GM12878 (cell line): Measurements from ENCODE around the gene PHF20. TPM values are rescaled to one million over a fixed set of nuclear protein-coding genes. Genes with fewer than 3 reads are reported as not detected.

ENCODE experiments used
- ATAC-seq: fragments of 200-7000 bp; cut with Tn5 transposase; 3 replicates; pipeline ENCODE4 v1.9.1; 2020; ENCODE audit warnings: mild to moderate bottlenecking, moderate library complexity
- BruUV-seq: library from RNA; stranded (reverse); fragments of 400-500 nt; replicated peaks from 2 replicates; lab custom pipeline; 2021; lab: Mats Ljungman, UMichigan
- CTCF ChIA-PET: fragments of 300-600 bp; sonication (Branson Sonifier 250); formaldehyde crosslinking; extraction: SDS; loops from one replicate; lab custom pipeline; 2021; ENCODE audit warnings: inconsistent platforms; lab: Yijun Ruan, JAX
- POLR2A ChIA-PET: fragments of 350-600 bp; formaldehyde crosslinking; extraction: SDS; loops from one replicate; lab custom pipeline; 2021; ENCODE audit warnings: inconsistent platforms; lab: Charles Lee
- RAD21 ChIA-PET: fragments of 300-600 bp; sonication (Branson Sonifier 250); formaldehyde crosslinking; loops from one replicate; lab custom pipeline; 2023; ENCODE audit warnings: antibody characterized with exemption; ENCODE audit not compliant: unreplicated experiment; lab: Charles Lee
- SMC1A ChIA-PET: fragments of 300-600 bp; sonication (Branson Sonifier 250); formaldehyde crosslinking; loops from one replicate; lab custom pipeline; 2023; ENCODE audit not compliant: unreplicated experiment, uncharacterized antibody; lab: Charles Lee
- DNase-seq: peaks from one replicate; pipeline ENCODE4 v3.0.0-alpha.2; 2011; ENCODE audit warnings: low read depth, low spot score
- FAIRE-seq: peaks from 3 replicates; lab custom pipeline; 2011; peaks lifted over from hg19 to GRCh38; lab: Jason Lieb, UNC
- H2AFZ ChIP-seq: 2 replicates; pipeline ENCODE4 v1.6.0; 2011; ENCODE audit warnings: low read depth, low read length, control low read depth; ENCODE audit not compliant: control insufficient read depth
- H3K27ac ChIP-seq: 2 replicates; pipeline ENCODE4 v1.5.1; 2011; ENCODE audit warnings: control low read depth; ENCODE audit not compliant: control insufficient read depth, insufficient read depth
- H3K27me3 ChIP-seq, 2 experiments: replicated peaks in 1 of 2; 2 replicates each; pipeline versions ENCODE4 v1.6.0 to v1.6.1; 2011; ENCODE audit warnings: low read length in 1 of 2; ENCODE audit not compliant: control insufficient read depth in 2 of 2, insufficient read depth in 2 of 2
- H3K36me3 ChIP-seq, 2 experiments: 2 replicates each; pipeline ENCODE4 v1.5.1; 2011; ENCODE audit warnings: low read length in 1 of 2; ENCODE audit not compliant: control insufficient read depth in 2 of 2, insufficient read depth in 2 of 2
- H3K4me1 ChIP-seq: 2 replicates; pipeline ENCODE4 v1.6.1; 2011; ENCODE audit warnings: mild to moderate bottlenecking, low read length, moderate library complexity, mixed read lengths; ENCODE audit not compliant: control insufficient read depth, insufficient read depth
- H3K4me2 ChIP-seq: 2 replicates; pipeline ENCODE4 v1.6.0; 2011; ENCODE audit warnings: control low read depth; ENCODE audit not compliant: control insufficient read depth, insufficient read depth
- H3K4me3 ChIP-seq: fragments of 200-600 bp; sonication (generic); 2 replicates; pipeline ENCODE4 v1.5.1; 2016
- H3K79me2 ChIP-seq: 2 replicates; pipeline ENCODE4 v1.6.0; 2011; ENCODE audit warnings: low read length; ENCODE audit not compliant: control insufficient read depth, insufficient read depth
- H3K9ac ChIP-seq: 2 replicates; pipeline ENCODE4 v1.8.0; 2011; ENCODE audit warnings: low read length, control low read depth, mixed read lengths; ENCODE audit not compliant: control insufficient read depth, insufficient read depth
- H3K9me3 ChIP-seq: replicated peaks from 3 replicates; pipeline ENCODE4 v1.5.1; 2011; ENCODE audit warnings: mild to moderate bottlenecking, low read length; ENCODE audit not compliant: control insufficient read depth, insufficient read depth
- H4K20me1 ChIP-seq: 2 replicates; pipeline ENCODE4 v1.6.0; 2011; ENCODE audit not compliant: control insufficient read depth, insufficient read depth
- CUX1 ChIP-seq: IDR thresholded peaks from 2 replicates; pipeline ENCODE4 v1.6.1; 2012; ENCODE audit warnings: improper control_type of control experiment, low read depth, low read length; ENCODE audit not compliant: insufficient replicate concordance
- HDGF ChIP-seq: fragments of 450-650 bp; IDR thresholded peaks from 2 replicates; pipeline ENCODE4 v1.6.1; 2016; ENCODE audit warnings: antibody characterized with exemption
- LARP7 ChIP-seq: fragments of 450-650 bp; IDR thresholded peaks from 2 replicates; pipeline ENCODE4 v1.6.1; 2017; ENCODE audit warnings: mild to moderate bottlenecking
- NBN ChIP-seq: fragments of 450-650 bp; IDR thresholded peaks from 2 replicates; pipeline ENCODE4 v1.6.1; 2016
- SMARCA5 ChIP-seq: fragments of 450-650 bp; IDR thresholded peaks from 2 replicates; pipeline ENCODE4 v1.6.1; 2017; ENCODE audit warnings: mild to moderate bottlenecking
- WGBS: methylation state at CpG from one replicate; pipeline ENCODE4 v1.1.6; 2016; ENCODE audit warnings: low lambda C conversion rate; ENCODE audit not compliant: insufficient replicate concordance, insufficient coverage; ENCODE audit errors: missing lambda C conversion rate; 5-methylcytosine and 5-hydroxymethylcytosine counted together
- in situ Hi-C: fragments of 300-500 bp; cut with MboI; formaldehyde crosslinking; loops from 9 replicates; pipeline ENCODE4 v1.14.3; 2018; ENCODE audit warnings: mixed read lengths
- intact Hi-C: fragments of 100-400 bp; cut with micrococcal nuclease; formaldehyde crosslinking; loops from one replicate; pipeline ENCODE4 v1.14.2; 2022; ENCODE audit not compliant: unreplicated experiment
- polyA plus RNA-seq, 11 experiments: library from polyadenylated mRNA; depleted of rRNA in 4 of 11; unstranded in 6 of 11; stranded (reverse) in 5 of 11; fragments of >200 nt; fragmentation: Nextera tagmentation in 4 of 11; fragmentation: Illumina TruSeq in 1 of 11; extraction: Ambion mirVana in 4 of 11; extraction: Trizol in 1 of 11; gene quantifications; 1 replicate in 1 of 11; 2 replicates in 10 of 11; pipeline versions ENCODE4 v1.2.1 to v1.2.3, GENCODE V29; 2011 to 2016; ENCODE audit warnings: inconsistent platforms in 2 of 11, missing spikeins in 2 of 11, low read depth in 1 of 11
- total RNA-seq, 4 experiments: library from RNA; depleted of rRNA in 3 of 4; stranded (reverse); fragments of >200 nt in 3 of 4; fragmentation: Illumina TruSeq in 1 of 4; extraction: Trizol in 1 of 4; gene quantifications; 2 replicates each; pipeline versions ENCODE4 v1.2.1 to v1.2.3, GENCODE V29; 2013 to 2021
- TF ChIP-seq, protein P1 (sequence below): IDR thresholded peaks from 2 replicates; pipeline ENCODE4 v1.6.1; 2011; ENCODE audit warnings: borderline replicate concordance, low read depth, mild to moderate bottlenecking, moderate library complexity, mixed read lengths, low read length; ENCODE audit not compliant: insufficient read depth; ENCODE audit errors: extremely low read length
- TF ChIP-seq, protein P2 (sequence below), 3 experiments: IDR thresholded peaks in 2 of 3; conservative IDR thresholded peaks in 1 of 3; 2 replicates each; pipeline ENCODE4 v1.5.1; 2011; ENCODE audit warnings: low read depth in 3 of 3, low read length in 3 of 3, mild to moderate bottlenecking in 3 of 3, control low read depth in 2 of 3, moderate library complexity in 2 of 3, inconsistent platforms in 1 of 3, mixed read lengths in 1 of 3; ENCODE audit not compliant: control insufficient read depth in 2 of 3, insufficient read depth in 1 of 3; ENCODE audit errors: extremely low read depth in 1 of 3

PHF20 gene
- total and polyA plus RNA-seq, 10 of the 15 experiments (the other 5 are each of a cell fraction or from before 2014, with no cell fraction given): 31.6 to 91.2 (median 46.8) TPM

DNA sequence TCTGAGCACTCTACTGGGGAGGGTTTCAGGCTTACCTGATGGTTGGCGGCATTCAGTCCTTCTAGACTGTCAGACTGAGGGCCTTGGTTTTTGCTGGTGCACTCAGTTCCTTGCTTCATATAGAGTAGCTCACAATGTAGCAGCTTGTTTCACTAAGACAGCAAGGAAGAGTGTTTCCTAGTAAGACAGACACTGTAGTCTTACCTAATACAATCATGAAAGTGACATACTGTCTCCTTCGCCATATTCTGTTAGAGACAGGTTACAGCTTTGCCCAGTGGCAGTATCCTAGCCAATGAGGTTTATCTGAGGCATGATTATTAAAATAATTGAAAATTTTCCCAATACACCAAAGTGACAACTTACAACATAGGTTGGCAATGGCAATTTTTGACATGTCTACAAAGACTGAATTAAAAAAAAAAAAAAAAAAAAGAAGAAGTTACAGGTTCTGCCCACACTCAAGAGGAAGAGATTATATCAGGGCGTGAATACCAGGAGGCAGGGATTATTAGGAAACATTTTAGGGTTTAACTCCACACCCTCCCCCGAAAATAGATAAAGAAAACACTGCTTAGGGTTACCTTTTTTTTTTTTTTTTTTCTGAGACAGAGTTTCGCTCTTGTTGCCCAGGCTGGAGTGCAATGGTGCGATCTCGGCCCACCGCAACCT lies 115.7 kb downstream of the PHF20 start:
- FAIRE-seq (no peak), DNase-seq (no peak), ATAC-seq (no peak)
- Histone ChIP-seq H3K4me1 (peaks cover under 1% of the 10 kb centered on the region), H3K4me3 (no peak overlapping the region), H4K20me1 (no peaks in the 10 kb centered on the region), H3K4me2 (no peak overlapping the region), H3K79me2 (no peaks in the 10 kb centered on the region), H3K9ac (no peak overlapping the region), H3K27ac (no peak overlapping the region), H2AFZ (no peak overlapping the region), H3K27me3 (no peaks in the 10 kb centered on the region), H3K9me3 (no peaks in the 10 kb centered on the region), H3K36me3 (peaks cover 2 to 7% of the 10 kb centered on the region in 2 experiments)
- in situ Hi-C loops (no loop called here), intact Hi-C loops (loop anchor here (10.0 kb wide), 1 partner anchor 153 kb away; no protein-coding TSS in a partner anchor)
- RAD21 ChIA-PET: no interaction called here
- SMC1A ChIA-PET: no interaction called here
- WGBS: 95% methylated on average over 5 of the region's 8 CpGs
- no peak for TF ChIP-seq CUX1
- TF ChIP-seq LARP7: no peak
- no peak for TF ChIP-seq NBN
- no peak for TF ChIP-seq SMARCA5
- no peak for TF ChIP-seq HDGF
- TF ChIP-seq, protein P1, sequence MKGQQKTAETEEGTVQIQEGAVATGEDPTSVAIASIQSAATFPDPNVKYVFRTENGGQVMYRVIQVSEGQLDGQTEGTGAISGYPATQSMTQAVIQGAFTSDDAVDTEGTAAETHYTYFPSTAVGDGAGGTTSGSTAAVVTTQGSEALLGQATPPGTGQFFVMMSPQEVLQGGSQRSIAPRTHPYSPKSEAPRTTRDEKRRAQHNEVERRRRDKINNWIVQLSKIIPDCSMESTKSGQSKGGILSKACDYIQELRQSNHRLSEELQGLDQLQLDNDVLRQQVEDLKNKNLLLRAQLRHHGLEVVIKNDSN: no peak
- TF ChIP-seq, protein P2, sequence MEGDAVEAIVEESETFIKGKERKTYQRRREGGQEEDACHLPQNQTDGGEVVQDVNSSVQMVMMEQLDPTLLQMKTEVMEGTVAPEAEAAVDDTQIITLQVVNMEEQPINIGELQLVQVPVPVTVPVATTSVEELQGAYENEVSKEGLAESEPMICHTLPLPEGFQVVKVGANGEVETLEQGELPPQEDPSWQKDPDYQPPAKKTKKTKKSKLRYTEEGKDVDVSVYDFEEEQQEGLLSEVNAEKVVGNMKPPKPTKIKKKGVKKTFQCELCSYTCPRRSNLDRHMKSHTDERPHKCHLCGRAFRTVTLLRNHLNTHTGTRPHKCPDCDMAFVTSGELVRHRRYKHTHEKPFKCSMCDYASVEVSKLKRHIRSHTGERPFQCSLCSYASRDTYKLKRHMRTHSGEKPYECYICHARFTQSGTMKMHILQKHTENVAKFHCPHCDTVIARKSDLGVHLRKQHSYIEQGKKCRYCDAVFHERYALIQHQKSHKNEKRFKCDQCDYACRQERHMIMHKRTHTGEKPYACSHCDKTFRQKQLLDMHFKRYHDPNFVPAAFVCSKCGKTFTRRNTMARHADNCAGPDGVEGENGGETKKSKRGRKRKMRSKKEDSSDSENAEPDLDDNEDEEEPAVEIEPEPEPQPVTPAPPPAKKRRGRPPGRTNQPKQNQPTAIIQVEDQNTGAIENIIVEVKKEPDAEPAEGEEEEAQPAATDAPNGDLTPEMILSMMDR (IDR thresholded peaks at IDR 0.05 in 2 of 3, conservative IDR thresholded peaks at IDR 0.05 in 1 of 3; ENCODE audit: control insufficient read depth in 2 of 3, extremely low read depth in 1 of 3, insufficient read depth in 1 of 3, low read depth in 3 of 3, low read length in 3 of 3): no peak
- CTCF ChIA-PET: interaction anchor here (0.5 to 1.0 kb wide), 3 partner anchors 377 to 424 kb away, joined by 3 read pairs; no protein-coding TSS in a partner anchor
- BruUV-seq: no TSS peak
- POLR2A ChIA-PET: no interaction called here
